Epithelial cell of proximal tubule (primary cell): ENCODE results near the gene SIX2. TPM values are rescaled to one million over a fixed set of nuclear protein-coding genes. Genes with fewer than 3 reads are reported as not detected.

Experiments
- DNase-seq: peaks from one replicate; pipeline ENCODE4 v3.0.0-alpha.2; 2011; ENCODE audit warnings: low read depth
- H3K4me3 ChIP-seq: 2 replicates; pipeline ENCODE4 v1.5.1; 2011; ENCODE audit warnings: low read depth, mild to moderate bottlenecking, low read length
- total RNA-seq: library from RNA; depleted of rRNA; stranded (reverse); fragments of >200 nt; gene quantifications from 2 replicates; pipeline ENCODE4 v1.2.3, GENCODE V29; 2015
- TF ChIP-seq, protein P1 (sequence below): conservative IDR thresholded peaks from 2 replicates; pipeline ENCODE4 v1.5.1; 2012; ENCODE audit warnings: low read depth, mild to moderate bottlenecking, low read length

The SIX2 gene
- total RNA-seq, 1 donor from 2014 or later, result 0.06 TPM

- DNase-seq, result no peak
- TF ChIP-seq, protein P1, sequence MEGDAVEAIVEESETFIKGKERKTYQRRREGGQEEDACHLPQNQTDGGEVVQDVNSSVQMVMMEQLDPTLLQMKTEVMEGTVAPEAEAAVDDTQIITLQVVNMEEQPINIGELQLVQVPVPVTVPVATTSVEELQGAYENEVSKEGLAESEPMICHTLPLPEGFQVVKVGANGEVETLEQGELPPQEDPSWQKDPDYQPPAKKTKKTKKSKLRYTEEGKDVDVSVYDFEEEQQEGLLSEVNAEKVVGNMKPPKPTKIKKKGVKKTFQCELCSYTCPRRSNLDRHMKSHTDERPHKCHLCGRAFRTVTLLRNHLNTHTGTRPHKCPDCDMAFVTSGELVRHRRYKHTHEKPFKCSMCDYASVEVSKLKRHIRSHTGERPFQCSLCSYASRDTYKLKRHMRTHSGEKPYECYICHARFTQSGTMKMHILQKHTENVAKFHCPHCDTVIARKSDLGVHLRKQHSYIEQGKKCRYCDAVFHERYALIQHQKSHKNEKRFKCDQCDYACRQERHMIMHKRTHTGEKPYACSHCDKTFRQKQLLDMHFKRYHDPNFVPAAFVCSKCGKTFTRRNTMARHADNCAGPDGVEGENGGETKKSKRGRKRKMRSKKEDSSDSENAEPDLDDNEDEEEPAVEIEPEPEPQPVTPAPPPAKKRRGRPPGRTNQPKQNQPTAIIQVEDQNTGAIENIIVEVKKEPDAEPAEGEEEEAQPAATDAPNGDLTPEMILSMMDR, result no peak
- no peak overlapping the region for H3K4me3 ChIP-seq
Observed at GRCh38 chr2:45031028-45031427, 21.8 kb upstream of the SIX2 start.

- TF ChIP-seq, protein P1, result no peak
- H3K4me3 ChIP-seq, result no peak overlapping the region
- DNase-seq, result no peak
Observed at GRCh38 chr2:45030553-45030952, 21.3 kb upstream of the SIX2 start.

GRCh38 chr2:45029215-45029614 lies 20.0 kb upstream of the SIX2 start:
- no peak for DNase-seq
- no peak overlapping the region for H3K4me3 ChIP-seq
- TF ChIP-seq, protein P1, result no peak

- TF ChIP-seq, protein P1, result no peak
- peak; percentile 13 for DNase-seq
- H3K4me3 ChIP-seq, result no peak overlapping the region
Observed at GRCh38 chr2:45028276-45028675, 19.0 kb upstream of the SIX2 start.

- no peak overlapping the region for H3K4me3 ChIP-seq
- DNase-seq, result no peak
- TF ChIP-seq, protein P1, result no peak
Observed at GRCh38 chr2:45026924-45027450, 17.7 kb upstream of the SIX2 start.

DNA sequence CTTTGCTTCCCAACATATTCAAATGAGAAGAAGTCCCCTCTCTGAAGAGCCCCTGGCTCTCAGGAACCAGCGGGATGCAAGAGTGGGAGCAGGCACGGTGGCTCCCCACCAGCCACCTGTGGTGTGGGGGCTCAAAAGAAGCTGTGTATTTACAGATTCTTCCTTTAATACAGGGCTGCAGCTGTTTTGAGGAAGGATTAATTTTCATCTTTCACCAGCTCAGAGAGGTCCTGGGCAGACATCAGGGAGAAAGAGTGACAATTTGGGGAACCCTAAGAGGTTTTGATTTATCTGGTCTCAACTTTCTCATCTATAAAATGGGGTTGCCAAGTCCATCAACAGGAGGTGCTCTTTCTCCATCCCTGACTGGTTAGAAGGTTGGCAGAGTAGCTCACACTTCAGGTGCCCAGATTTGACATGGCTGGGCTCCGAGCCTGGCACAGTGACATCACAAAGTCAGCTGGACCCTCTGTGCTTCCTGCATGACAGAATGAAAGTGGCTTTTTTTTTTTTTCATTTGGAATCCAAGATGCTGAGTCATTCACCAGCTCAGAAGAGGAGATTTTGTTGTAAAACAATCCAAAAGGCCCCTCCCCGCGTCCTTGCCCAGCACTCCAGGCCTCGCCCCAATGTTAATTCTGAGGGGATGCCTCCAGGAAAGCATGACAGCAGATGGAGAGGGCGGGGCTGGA lies 15.5 kb upstream of the SIX2 start:
- H3K4me3 ChIP-seq, result no peak overlapping the region
- TF ChIP-seq, protein P1, result peak; percentile 48
- peak; percentile 52 for DNase-seq

- DNase-seq, result no peak
Observed at GRCh38 chr2:45024097-45024496, 14.8 kb upstream of the SIX2 start.

More at GRCh38 chr2:45024097-45024496, 14.8 kb upstream of the SIX2 start:
- H3K4me3 ChIP-seq, result no peak overlapping the region
- TF ChIP-seq, protein P1, result no peak
